Prostate gland (tissue), 2 donors: ENCODE results near the gene MVB12B.
"Not testable (repeated sequence)": the region's sequence is repeated elsewhere in the genome, so short reads cannot be mapped to it uniquely, and the experiment has no call there.

Experiments used
- POLR2A ChIP-seq: fragments of 450-650 bp; IDR thresholded peaks from one replicate; pipeline ENCODE4 v1.6.1; 2016; ENCODE audit warnings: antibody characterized with exemption, mild to moderate bottlenecking
- POLR2AphosphoS5 ChIP-seq: sonication (generic); formaldehyde crosslinking; IDR thresholded peaks from one replicate; pipeline ENCODE4 v1.6.1; 2017; ENCODE audit warnings: antibody characterized with exemption
- TF ChIP-seq, protein P1 (sequence below), 4 experiments: fragments of 200-600 bp in 2 of 4; fragments of 450-650 bp in 2 of 4; sonication (generic) in 2 of 4; IDR thresholded peaks; 1 replicate in 3 of 4; 2 replicates in 1 of 4; pipeline ENCODE4 v1.5.1; 2016 to 2019; ENCODE audit warnings: antibody characterized with exemption in 4 of 4, mild to moderate bottlenecking in 2 of 4, moderate library complexity in 2 of 4

DNA sequence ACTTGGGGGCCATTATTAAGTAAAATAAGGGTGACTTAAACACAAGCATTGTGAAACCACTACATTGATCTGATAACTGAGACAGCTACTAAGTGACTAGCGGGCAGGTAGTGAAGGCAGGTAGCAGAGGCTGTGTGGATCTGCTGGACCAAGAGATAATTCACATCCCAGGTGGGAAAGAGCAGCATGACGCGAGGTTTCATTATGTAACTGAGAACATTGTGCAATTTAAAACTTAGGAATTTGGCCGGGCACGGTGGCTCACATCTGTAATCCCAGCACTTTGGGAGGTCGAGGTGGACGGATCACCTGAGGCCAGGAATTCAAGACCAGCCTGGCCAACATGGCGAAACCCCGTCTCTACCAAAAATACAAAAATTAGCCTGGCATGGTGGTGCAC is 213.8 kb downstream of the MVB12B start:
- not testable (repeated sequence) for TF ChIP-seq POLR2AphosphoS5, POLR2A
- TF ChIP-seq, protein P1, sequence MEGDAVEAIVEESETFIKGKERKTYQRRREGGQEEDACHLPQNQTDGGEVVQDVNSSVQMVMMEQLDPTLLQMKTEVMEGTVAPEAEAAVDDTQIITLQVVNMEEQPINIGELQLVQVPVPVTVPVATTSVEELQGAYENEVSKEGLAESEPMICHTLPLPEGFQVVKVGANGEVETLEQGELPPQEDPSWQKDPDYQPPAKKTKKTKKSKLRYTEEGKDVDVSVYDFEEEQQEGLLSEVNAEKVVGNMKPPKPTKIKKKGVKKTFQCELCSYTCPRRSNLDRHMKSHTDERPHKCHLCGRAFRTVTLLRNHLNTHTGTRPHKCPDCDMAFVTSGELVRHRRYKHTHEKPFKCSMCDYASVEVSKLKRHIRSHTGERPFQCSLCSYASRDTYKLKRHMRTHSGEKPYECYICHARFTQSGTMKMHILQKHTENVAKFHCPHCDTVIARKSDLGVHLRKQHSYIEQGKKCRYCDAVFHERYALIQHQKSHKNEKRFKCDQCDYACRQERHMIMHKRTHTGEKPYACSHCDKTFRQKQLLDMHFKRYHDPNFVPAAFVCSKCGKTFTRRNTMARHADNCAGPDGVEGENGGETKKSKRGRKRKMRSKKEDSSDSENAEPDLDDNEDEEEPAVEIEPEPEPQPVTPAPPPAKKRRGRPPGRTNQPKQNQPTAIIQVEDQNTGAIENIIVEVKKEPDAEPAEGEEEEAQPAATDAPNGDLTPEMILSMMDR (IDR thresholded peaks at IDR 0.05) = not testable (repeated sequence)
